ENCODE results near the gene RPL15.
"Not testable (repeated sequence)": the region's sequence is repeated elsewhere in the genome, so short reads cannot be mapped to it uniquely, and the experiment has no call there.

The RPL15 gene

GRCh38 chr3:23894254-23895061 is 22.5 kb upstream of the RPL15 start:
- DNase-seq: no peak

GRCh38 chr3:23895181-23895580 is 21.8 kb upstream of the RPL15 start:
- no peak for DNase-seq

- DNase-seq: no peak
These were observed 16.2 kb upstream of the RPL15 start for GRCh38 chr3:23900744-23901143.

- DNase-seq: no peak
These were observed 12.4 kb upstream of the RPL15 start for GRCh38 chr3:23904545-23904944.

- no peak for DNase-seq
These were observed 7.6 kb upstream of the RPL15 start for GRCh38 chr3:23909341-23909740.

- no peak for DNase-seq
These were observed 5.5 kb upstream of the RPL15 start for GRCh38 chr3:23911397-23911796.

- DNase-seq: not testable (repeated sequence)
These were observed 4.6 kb upstream of the RPL15 start for GRCh38 chr3:23912335-23912734.

GRCh38 chr3:23913182-23913581 is 3.8 kb upstream of the RPL15 start:
- no peak for DNase-seq

- DNase-seq: no peak
These were observed 2.8 kb upstream of the RPL15 start for GRCh38 chr3:23913873-23914743.

- peak in 1 of 2 experiments; percentile 30 for DNase-seq
These were observed 1.3 kb upstream of the RPL15 start for GRCh38 chr3:23915537-23916108.

GRCh38 chr3:23916152-23916885 is 613 bp upstream of the RPL15 start:
- no peak for DNase-seq

GRCh38 chr3:23917679-23918303 is 859 bp downstream of the RPL15 start:
- peak; percentile 56 to 60 for DNase-seq

- DNase-seq: not testable (repeated sequence)
These were observed 1.4 kb downstream of the RPL15 start for GRCh38 chr3:23918331-23918730.

GRCh38 chr3:23919628-23920027 is 2.7 kb downstream of the RPL15 start:
- no peak for DNase-seq

- DNase-seq: no peak
These were observed 3.3 kb downstream of the RPL15 start for GRCh38 chr3:23920151-23920655.

- no peak for DNase-seq
These were observed 4.2 kb downstream of the RPL15 start for GRCh38 chr3:23921052-23921511.

GRCh38 chr3:23923786-23924185 is 6.9 kb downstream of the RPL15 start:
- DNase-seq: no peak

- DNase-seq: no peak
These were observed 9.3 kb downstream of the RPL15 start for GRCh38 chr3:23926246-23926645.

- no peak for DNase-seq
These were observed 9.8 kb downstream of the RPL15 start for GRCh38 chr3:23926736-23927135.

GRCh38 chr3:23928524-23928923 is 11.6 kb downstream of the RPL15 start:
- no peak for DNase-seq

- DNase-seq: no peak
These were observed 14.7 kb downstream of the RPL15 start for GRCh38 chr3:23931597-23931996.

GRCh38 chr3:23932571-23932970 is 15.6 kb downstream of the RPL15 start:
- no peak for DNase-seq

Measured in NCI-H2081 (cell line).